Ovary (tissue), 9 donors: ENCODE data around the gene CRACR2B. TPM values are rescaled to one million over a fixed set of nuclear protein-coding genes. Genes with fewer than 3 reads are reported as not detected.

ENCODE experiments used
- DNase-seq, 5 donors: peaks; one replicate each; pipeline ENCODE4 v3.0.0-alpha.2; 2019 to 2020
- H3K27ac ChIP-seq, 2 donors: fragments of 200-600 bp; one replicate each; pipeline versions ENCODE4 v1.5.1 to v1.8.0; 2019 to 2022
- H3K27me3 ChIP-seq: fragments of 200-600 bp; one replicate; pipeline ENCODE4 v1.8.0; 2022
- H3K36me3 ChIP-seq: fragments of 200-600 bp; sonication (generic); one replicate; pipeline ENCODE4 v1.5.1; 2019
- H3K4me1 ChIP-seq: one replicate; pipeline ENCODE4 v1.8.1; 2013; ENCODE audit warnings: mild to moderate bottlenecking, moderate library complexity; ENCODE audit not compliant: insufficient read depth
- H3K4me3 ChIP-seq: fragments of 200-600 bp; sonication (generic); one replicate; pipeline ENCODE4 v1.5.1; 2017
- H3K9me3 ChIP-seq, 2 donors: fragments of 200-600 bp in 1 of 2; sonication (generic) in 1 of 2; one replicate each; pipeline versions ENCODE4 v1.5.1 to v1.8.1; 2013 to 2019; ENCODE audit warnings: mild to moderate bottlenecking in 1 of 2, moderate library complexity in 1 of 2
- CTCF ChIP-seq, 3 donors: fragments of 450-650 bp in 2 of 3; fragments of 200-600 bp in 1 of 3; IDR thresholded peaks; one replicate each; pipeline versions ENCODE4 v1.5.1 to v1.8.0; 2016 to 2022; ENCODE audit warnings: antibody characterized with exemption in 3 of 3, mild to moderate bottlenecking in 1 of 3
- EP300 ChIP-seq: sonication (generic); formaldehyde crosslinking; IDR thresholded peaks from one replicate; pipeline ENCODE4 v1.6.1; 2017; ENCODE audit warnings: antibody characterized with exemption
- POLR2A ChIP-seq: fragments of 450-650 bp; IDR thresholded peaks from one replicate; pipeline ENCODE4 v1.6.1; 2017; ENCODE audit warnings: antibody characterized with exemption, mild to moderate bottlenecking, moderate library complexity
- WGBS, 3 donors: extraction: QIAGEN DNeasy Blood & Tissue Kit in 1 of 3; methylation state at CpG; one replicate each; pipeline versions ENCODE4 v1.1.5 to v1.1.7; 2013 to 2017; 5-methylcytosine and 5-hydroxymethylcytosine counted together
- intact Hi-C, 4 donors: fragments of 100-400 bp; cut with DNase I; formaldehyde crosslinking; loops; one replicate each; pipeline versions ENCODE4 v1.11.0 to v1.15.1; 2022 to 2023
- polyA plus RNA-seq, 2 donors: library from polyadenylated mRNA; stranded (reverse); fragments of 200-250 nt in 1 of 2; fragments of 350-450 nt in 1 of 2; fragmentation: Illumina TruSeq in 1 of 2; extraction: RNeasy Lipid Tissue Mini Kit (QIAGEN cat#74804) in 1 of 2; gene quantifications; one replicate each; pipeline ENCODE4 v1.2.3, GENCODE V29; 2013 to 2014
- total RNA-seq, 7 donors: library from RNA; depleted of rRNA in 2 of 7; stranded (reverse); fragments of >200 nt in 2 of 7; fragmentation: NEBNext Ultra II Directional in 3 of 7; extraction: Animal tissue kit (Norgen Biotek cat#: 25700) in 3 of 7; gene quantifications; one replicate each; pipeline versions ENCODE4 v1.1.0 to v1.2.4, GENCODE V29; 2016 to 2023
- donor health status: DM: no; HTN: no; CAD: no; lungs with moderate emphysema.
- donor health status: DM: no; HTN: no; CAD: no.
- donor health status: Bipolar disorder and iron deficiency.
- donor health status: DM: yes; HTN: yes; CAD: no.
- donor health status: DM: no; HTN: no; CAD: no.
- donor health status: DM: yes; HTN: yes; CAD: no.

CRACR2B gene
- total and polyA plus RNA-seq, 9 donors: 0.18 to 6.5 (median 3.9) TPM

- H3K36me3 ChIP-seq: no peaks in the 10 kb centered on the region
- intact Hi-C loops: no loop called here
- no peak for DNase-seq
- H3K4me3 ChIP-seq: no peak overlapping the region
- no peaks in the 10 kb centered on the region for H3K27me3 ChIP-seq
- no peak for TF ChIP-seq POLR2A
- no peak for TF ChIP-seq CTCF (IDR thresholded peaks at IDR 0.05)
- no peak for TF ChIP-seq EP300
- H3K27ac ChIP-seq: no peak overlapping the region
- 90 to 91% (median 90%) methylated on average over 30 of the region's 30 CpGs for WGBS, 3 donors
- H3K4me1 ChIP-seq: peaks cover 14% of the 10 kb centered on the region
- no peaks in the 10 kb centered on the region for H3K9me3 ChIP-seq
Measured at GRCh38 chr11:800473-800872, 27.2 kb upstream of the CRACR2B start.

DNA sequence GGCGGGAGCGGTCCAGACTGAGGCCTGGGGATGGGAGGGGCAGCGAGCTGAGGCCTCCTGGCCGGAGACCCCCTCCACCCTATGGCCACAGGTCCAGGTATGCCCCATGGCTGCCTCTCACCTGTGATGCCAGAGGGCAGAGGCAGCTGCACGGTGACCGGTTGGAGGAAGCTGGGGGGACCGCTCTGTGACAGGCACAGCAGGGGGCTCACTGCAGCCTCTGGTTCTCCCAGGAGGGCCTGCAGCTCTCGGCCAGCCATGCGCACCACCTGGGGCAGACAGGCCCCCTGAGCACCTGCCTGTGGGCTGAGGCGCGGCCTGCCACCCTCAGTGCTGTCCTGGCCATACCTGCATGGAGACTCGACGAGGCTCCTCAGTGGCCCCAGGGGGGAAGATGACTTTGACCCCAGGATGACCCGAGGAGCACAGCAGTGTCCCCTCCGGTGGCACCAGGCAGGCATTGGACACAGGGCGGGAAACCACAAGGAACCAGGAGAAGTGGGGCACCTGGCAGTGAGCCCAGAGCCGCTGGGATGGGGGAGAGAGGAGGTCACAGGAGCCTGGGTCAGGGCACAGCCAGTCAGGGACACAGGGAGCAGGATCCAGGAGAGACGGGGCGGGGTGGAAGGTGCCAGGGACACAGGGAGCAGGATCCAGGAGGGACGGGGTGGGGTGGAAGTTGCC, 26.5 kb upstream of the CRACR2B start:
- 88 to 90% (median 90%) methylated on average over 19 to 20 of the region's 20 CpGs for WGBS, 3 donors

DNA sequence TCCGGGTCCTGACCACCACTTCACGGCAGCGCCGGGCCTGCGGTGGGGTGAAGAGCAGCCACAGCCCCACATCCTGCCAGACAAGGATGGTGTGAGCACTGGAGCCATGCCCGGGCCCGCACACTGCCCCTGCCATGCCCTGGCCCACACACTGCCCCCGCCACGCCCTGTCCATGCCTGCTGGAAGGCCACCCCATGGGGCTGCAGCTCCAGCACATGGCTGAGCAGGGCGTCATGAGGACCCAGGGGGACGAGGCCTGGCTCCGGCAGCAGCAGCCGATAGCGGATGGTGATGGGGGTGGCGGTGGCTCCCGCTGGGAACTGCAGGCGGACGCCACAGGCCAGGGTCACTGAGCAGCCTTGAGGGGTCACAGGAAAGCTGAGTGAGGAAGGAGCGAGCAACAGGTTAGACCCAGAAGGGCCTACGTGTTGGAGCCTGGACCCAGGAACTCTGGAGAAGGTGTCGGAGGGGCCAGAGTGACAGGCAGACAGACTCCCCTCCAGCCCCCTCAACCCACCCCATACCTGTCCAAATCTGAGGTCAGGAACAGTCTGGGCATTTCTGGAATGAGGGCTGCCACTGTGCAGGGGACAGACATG, 25.6 kb upstream of the CRACR2B start:
- DNase-seq: no peak
- H3K27ac ChIP-seq: no peak overlapping the region
- intact Hi-C loops: no loop called here
- H3K9me3 ChIP-seq: no peaks in the 10 kb centered on the region
- WGBS, 3 donors: 94 to 97% (median 95%) methylated on average over 21 of the region's 21 CpGs
- no peaks in the 10 kb centered on the region for H3K36me3 ChIP-seq
- H3K4me3 ChIP-seq: no peak overlapping the region
- TF ChIP-seq EP300 (no peak), CTCF (IDR thresholded peaks at IDR 0.05) (no peak), POLR2A (no peak)
- peaks cover 8% of the 10 kb centered on the region for H3K4me1 ChIP-seq
- H3K27me3 ChIP-seq: no peaks in the 10 kb centered on the region

More for the DNA sequence above, 26.5 kb upstream of the CRACR2B start:
- Histone ChIP-seq H3K36me3 (no peaks in the 10 kb centered on the region), H3K27me3 (no peaks in the 10 kb centered on the region), H3K9me3 (no peaks in the 10 kb centered on the region), H3K4me3 (no peak overlapping the region), H3K27ac (no peak overlapping the region), H3K4me1 (peaks cover 13% of the 10 kb centered on the region)
- TF ChIP-seq EP300 (no peak), POLR2A (no peak), CTCF (IDR thresholded peaks at IDR 0.05) (no peak)
- intact Hi-C loops: no loop called here
- no peak for DNase-seq

GRCh38 chr11:802693-803466, 24.8 kb upstream of the CRACR2B start:
- Histone ChIP-seq H3K9me3 (no peaks in the 10 kb centered on the region), H3K4me1 (peaks cover 8% of the 10 kb centered on the region)
- WGBS, 3 donors: 86 to 90% (median 86%) methylated on average over 28 of the region's 28 CpGs

More at GRCh38 chr11:802693-803466, 24.8 kb upstream of the CRACR2B start:
- no peaks in the 10 kb centered on the region for H3K36me3 ChIP-seq
- TF ChIP-seq CTCF (IDR thresholded peaks at IDR 0.05): no peak
- no peak for TF ChIP-seq POLR2A
- TF ChIP-seq EP300: no peak
- DNase-seq: no peak
- no peak overlapping the region for H3K4me3 ChIP-seq
- intact Hi-C loops: no loop called here
- H3K27me3 ChIP-seq: no peaks in the 10 kb centered on the region
- no peak overlapping the region for H3K27ac ChIP-seq
